ENCODE measurements around the gene UCK1. TPM values are rescaled to one million over a fixed set of nuclear protein-coding genes. Genes with fewer than 3 reads are reported as not detected.
A peak's percentile ranks its signal among the peaks of the same experiment; 100 is the strongest.

UCK1 gene
- total RNA-seq, 1 donor from 2014 or later = 32.4 TPM

DNA sequence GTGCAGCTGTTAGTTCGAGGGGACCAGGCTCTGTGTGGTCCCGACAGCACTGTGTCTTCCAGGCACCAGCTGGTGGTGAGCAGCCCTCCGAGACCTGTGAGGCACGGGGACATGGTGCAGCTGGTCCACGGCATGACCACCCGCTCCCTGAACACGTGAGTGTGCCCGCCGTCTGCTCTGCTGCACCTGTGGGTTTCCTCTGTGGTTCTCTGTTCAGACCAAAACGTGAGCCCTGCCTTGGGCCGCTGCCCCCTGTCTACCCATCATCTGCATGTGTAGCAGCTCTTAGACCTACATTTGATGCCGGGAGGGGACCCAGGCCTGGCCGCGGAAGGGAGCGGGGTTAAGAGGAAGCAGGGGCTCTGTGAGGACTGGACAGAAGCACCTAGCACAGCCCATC, 17.9 kb downstream of the UCK1 start:
- Mint-ChIP-seq H3K27me3 (no peaks in the 10 kb centered on the region), H3K9me3 (ENCODE audit: low read depth) (no peaks in the 10 kb centered on the region), H3K4me3 (ENCODE audit: low read depth) (no peak overlapping the region), H3K4me1 (ENCODE audit: low read depth) (no peaks in the 10 kb centered on the region), H3K27ac (no peak overlapping the region), H3K36me3 (ENCODE audit: insufficient read depth) (peaks cover 28% of the 10 kb centered on the region)
- TF ChIP-seq, protein P1, sequence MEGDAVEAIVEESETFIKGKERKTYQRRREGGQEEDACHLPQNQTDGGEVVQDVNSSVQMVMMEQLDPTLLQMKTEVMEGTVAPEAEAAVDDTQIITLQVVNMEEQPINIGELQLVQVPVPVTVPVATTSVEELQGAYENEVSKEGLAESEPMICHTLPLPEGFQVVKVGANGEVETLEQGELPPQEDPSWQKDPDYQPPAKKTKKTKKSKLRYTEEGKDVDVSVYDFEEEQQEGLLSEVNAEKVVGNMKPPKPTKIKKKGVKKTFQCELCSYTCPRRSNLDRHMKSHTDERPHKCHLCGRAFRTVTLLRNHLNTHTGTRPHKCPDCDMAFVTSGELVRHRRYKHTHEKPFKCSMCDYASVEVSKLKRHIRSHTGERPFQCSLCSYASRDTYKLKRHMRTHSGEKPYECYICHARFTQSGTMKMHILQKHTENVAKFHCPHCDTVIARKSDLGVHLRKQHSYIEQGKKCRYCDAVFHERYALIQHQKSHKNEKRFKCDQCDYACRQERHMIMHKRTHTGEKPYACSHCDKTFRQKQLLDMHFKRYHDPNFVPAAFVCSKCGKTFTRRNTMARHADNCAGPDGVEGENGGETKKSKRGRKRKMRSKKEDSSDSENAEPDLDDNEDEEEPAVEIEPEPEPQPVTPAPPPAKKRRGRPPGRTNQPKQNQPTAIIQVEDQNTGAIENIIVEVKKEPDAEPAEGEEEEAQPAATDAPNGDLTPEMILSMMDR (IDR thresholded peaks at IDR 0.05; ENCODE audit: unreplicated experiment) = no peak
- no peak for DNase-seq (ENCODE audit: low spot score, unreplicated experiment)

DNA sequence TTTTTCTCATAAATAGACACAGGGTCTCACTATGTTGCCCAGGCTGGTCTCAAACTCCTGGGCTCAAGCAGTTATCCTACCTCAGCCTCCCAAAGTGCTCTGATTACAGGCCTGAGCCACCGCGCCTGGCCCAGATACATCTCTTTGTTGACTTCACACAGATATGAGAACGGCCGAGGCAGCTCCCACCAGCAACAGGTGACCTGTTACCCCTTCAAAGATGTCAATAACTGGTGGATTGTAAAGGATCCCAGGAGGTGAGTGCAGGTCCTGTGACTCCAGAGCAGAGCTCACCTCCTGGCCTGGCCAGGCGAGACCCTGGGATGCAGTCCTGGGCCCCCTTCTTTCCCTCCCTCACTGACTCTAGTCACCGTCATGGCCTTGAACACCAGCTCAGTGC, 19.2 kb downstream of the UCK1 start:
- Mint-ChIP-seq H3K9me3 (ENCODE audit: low read depth) (no peaks in the 10 kb centered on the region), H3K36me3 (ENCODE audit: insufficient read depth) (peaks cover 21% of the 10 kb centered on the region), H3K27ac (no peak overlapping the region), H3K4me3 (ENCODE audit: low read depth) (no peak overlapping the region), H3K27me3 (no peaks in the 10 kb centered on the region), H3K4me1 (ENCODE audit: low read depth) (no peaks in the 10 kb centered on the region)
- TF ChIP-seq, protein P1 (IDR thresholded peaks at IDR 0.05; ENCODE audit: unreplicated experiment) = no peak
- no peak for DNase-seq (ENCODE audit: low spot score, unreplicated experiment)

DNA sequence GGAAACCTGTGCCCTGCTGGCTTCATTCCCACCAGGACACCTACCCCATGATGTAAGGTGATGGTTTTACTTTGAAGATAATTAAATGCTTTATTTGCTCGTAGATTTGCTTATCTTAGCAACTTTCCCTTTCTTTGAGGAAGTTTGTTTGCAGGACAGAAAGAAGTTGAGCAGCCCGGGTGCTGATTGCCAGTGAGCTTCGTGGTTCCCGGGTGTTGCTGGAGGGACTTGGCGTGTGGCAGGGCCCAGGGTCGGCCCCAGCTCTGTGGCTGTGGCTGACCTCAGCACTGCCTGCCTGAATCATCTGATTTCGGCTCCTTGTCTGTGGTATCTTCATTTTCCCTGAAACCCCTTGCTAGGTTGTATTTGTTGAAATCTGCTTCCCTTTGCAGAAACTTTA, 19.6 kb downstream of the UCK1 start:
- no peaks in the 10 kb centered on the region for H3K27me3 Mint-ChIP-seq
- TF ChIP-seq, protein P1 (IDR thresholded peaks at IDR 0.05; ENCODE audit: unreplicated experiment) = no peak
- no peak for DNase-seq (ENCODE audit: low spot score, unreplicated experiment)
- no peak overlapping the region for H3K27ac Mint-ChIP-seq
- peaks cover 23% of the 10 kb centered on the region for H3K36me3 Mint-ChIP-seq (ENCODE audit: insufficient read depth)
- no peak overlapping the region for H3K4me3 Mint-ChIP-seq (ENCODE audit: low read depth)
- no peaks in the 10 kb centered on the region for H3K4me1 Mint-ChIP-seq (ENCODE audit: low read depth)
- no peaks in the 10 kb centered on the region for H3K9me3 Mint-ChIP-seq (ENCODE audit: low read depth)

DNA sequence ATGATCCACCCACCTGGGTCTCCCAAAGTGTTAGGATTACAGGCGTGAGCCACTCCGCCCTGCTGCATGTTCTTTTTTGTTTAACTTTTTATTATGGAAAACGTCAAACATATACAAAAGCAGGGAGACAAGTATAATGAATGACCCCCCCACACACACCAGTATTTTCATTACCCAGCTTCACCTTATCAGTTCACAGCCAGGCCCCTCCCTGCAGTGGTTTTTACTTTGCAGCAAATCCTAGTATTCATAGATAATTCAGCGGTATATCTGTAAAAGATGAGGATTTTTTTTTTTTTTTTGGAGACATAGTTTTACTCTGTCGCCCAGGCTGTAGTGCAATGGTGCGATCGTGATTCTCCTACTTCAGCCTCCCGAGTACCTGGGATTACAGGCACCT, 26.1 kb downstream of the UCK1 start:
- TF ChIP-seq, protein P1 (IDR thresholded peaks at IDR 0.05; ENCODE audit: unreplicated experiment) = no peak
- Mint-ChIP-seq H3K36me3 (ENCODE audit: insufficient read depth) (peaks cover 10% of the 10 kb centered on the region), H3K4me1 (ENCODE audit: low read depth) (peaks cover 12% of the 10 kb centered on the region), H3K4me3 (ENCODE audit: low read depth) (peak overlapping the region; percentile 41), H3K27me3 (no peaks in the 10 kb centered on the region), H3K27ac (no peak overlapping the region), H3K9me3 (ENCODE audit: low read depth) (no peaks in the 10 kb centered on the region)
- DNase-seq (ENCODE audit: low spot score, unreplicated experiment) = no peak

DNA sequence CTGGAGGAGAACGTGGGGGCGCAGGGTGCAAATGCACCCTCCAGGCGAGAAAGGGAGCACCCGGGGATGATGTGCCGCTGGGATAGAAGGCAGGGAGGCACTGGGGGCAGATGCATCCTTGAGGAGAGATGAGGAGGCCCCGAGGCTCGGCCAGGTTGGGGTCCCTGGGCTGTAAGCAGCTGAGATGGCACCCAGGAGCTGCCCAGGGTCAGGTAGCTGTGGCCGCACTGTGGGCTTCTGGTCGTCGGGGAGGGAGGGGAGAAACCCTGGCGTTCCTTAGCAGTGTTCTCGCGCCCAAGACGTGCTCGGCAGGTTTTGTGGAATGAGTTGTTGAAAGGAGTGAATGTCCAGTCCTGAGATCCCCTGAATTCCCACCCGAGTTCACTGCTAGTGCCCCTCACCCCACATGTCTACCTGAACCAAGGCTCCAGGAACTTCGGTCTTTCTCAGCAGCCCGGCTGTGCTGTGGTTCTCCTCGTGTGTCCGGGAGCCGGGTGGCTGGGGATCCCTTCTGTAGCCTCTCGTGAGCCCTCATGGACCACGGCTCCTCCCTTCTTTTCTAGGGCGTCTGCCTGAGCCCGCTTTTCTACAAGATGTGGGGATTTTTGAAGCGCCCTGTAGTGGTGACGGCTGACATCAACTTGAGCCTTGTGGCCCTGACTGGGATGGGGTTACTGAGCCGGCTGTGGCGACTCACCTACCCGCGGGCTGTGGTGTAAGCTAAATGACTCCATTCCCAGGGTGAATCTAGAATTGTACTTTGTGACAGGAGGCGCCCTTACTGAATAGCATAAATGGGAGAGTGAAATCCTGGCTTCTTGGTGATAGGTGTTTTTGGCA, 27.2 kb downstream of the UCK1 start:
- peak overlapping the region; percentile 87 for H3K27ac Mint-ChIP-seq
- no peaks in the 10 kb centered on the region for H3K27me3 Mint-ChIP-seq
- peaks cover 12% of the 10 kb centered on the region for H3K4me1 Mint-ChIP-seq (ENCODE audit: low read depth)
- peaks cover 7% of the 10 kb centered on the region for H3K36me3 Mint-ChIP-seq (ENCODE audit: insufficient read depth)
- H3K4me3 Mint-ChIP-seq (ENCODE audit: low read depth) = peak overlapping the region; percentile 84
- no peaks in the 10 kb centered on the region for H3K9me3 Mint-ChIP-seq (ENCODE audit: low read depth)
- DNase-seq (ENCODE audit: low spot score, unreplicated experiment) = no peak
- TF ChIP-seq, protein P1 (IDR thresholded peaks at IDR 0.05; ENCODE audit: unreplicated experiment) = no peak

Data from progenitor cell of endocrine pancreas (in vitro differentiated cells).